ENCODE measurements around the gene C2CD2. TPM values are rescaled to one million over a fixed set of nuclear protein-coding genes. Genes with fewer than 3 reads are reported as not detected.
"Not testable (repeated sequence)": the region's sequence is repeated elsewhere in the genome, so short reads cannot be mapped to it uniquely, and the experiment has no call there.

C2CD2 gene
- total and polyA plus RNA-seq, 3 experiments from 2014 or later = 2.3 to 5.0 (median 4.3) TPM

GRCh38 chr21:41959697-41960096 lies 5.9 kb upstream of the C2CD2 start:
- H3K27ac Mint-ChIP-seq; H3K27me3 ChIP-seq (ENCODE audit: insufficient read depth, low read length, poor library complexity, severe bottlenecking); H3K4me3 Mint-ChIP-seq; H3K4me1 ChIP-seq (ENCODE audit: insufficient read depth, low read length); H3K4me1 Mint-ChIP-seq; DNase-seq; POLR2A ChIA-PET; CTCF ChIA-PET; H3K36me3 Mint-ChIP-seq; H3K9me3 ChIP-seq (ENCODE audit: low read length); H3K36me3 ChIP-seq (ENCODE audit: insufficient read depth, low read length); H3K27ac ChIP-seq (ENCODE audit: low read depth, low read length); H3K9me3 Mint-ChIP-seq; H3K4me3 ChIP-seq (ENCODE audit: low read length): not testable (repeated sequence)
- H3K27me3 Mint-ChIP-seq = peaks cover 9 to 45% of the 10 kb centered on the region in 2 donors

GRCh38 chr21:41958886-41959563 lies 5.2 kb upstream of the C2CD2 start:
- CTCF ChIA-PET = no interaction called here
- no peak overlapping the region for H3K27ac ChIP-seq (ENCODE audit: low read depth, low read length)
- POLR2A ChIA-PET = no interaction called here
- no peaks in the 10 kb centered on the region for H3K9me3 Mint-ChIP-seq
- H3K4me3 ChIP-seq (ENCODE audit: low read length) = no peak overlapping the region
- H3K36me3 Mint-ChIP-seq = no peaks in the 10 kb centered on the region
- peaks cover 12% of the 10 kb centered on the region for H3K27me3 ChIP-seq (ENCODE audit: insufficient read depth, low read length, poor library complexity, severe bottlenecking)
- no peak for DNase-seq
- peaks cover 4 to 9% (median 5%) of the 10 kb centered on the region in 3 donors for H3K4me1 Mint-ChIP-seq
- no peak overlapping the region for H3K27ac Mint-ChIP-seq
- no peak overlapping the region for H3K4me3 Mint-ChIP-seq
- no peaks in the 10 kb centered on the region for H3K36me3 ChIP-seq (ENCODE audit: insufficient read depth, low read length)
- no peaks in the 10 kb centered on the region for H3K9me3 ChIP-seq (ENCODE audit: low read length)
- peaks cover 8% of the 10 kb centered on the region for H3K4me1 ChIP-seq (ENCODE audit: insufficient read depth, low read length)
- H3K27me3 Mint-ChIP-seq = peaks cover 13 to 50% of the 10 kb centered on the region in 2 donors

GRCh38 chr21:41957991-41958766 lies 4.4 kb upstream of the C2CD2 start:
- Mint-ChIP-seq H3K27ac (no peak overlapping the region), H3K36me3 (no peaks in the 10 kb centered on the region), H3K4me1 (peaks cover 4 to 9% (median 5%) of the 10 kb centered on the region in 3 donors), H3K27me3 (peaks cover 13 to 46% of the 10 kb centered on the region in 2 donors), H3K4me3 (no peak overlapping the region), H3K9me3 (no peaks in the 10 kb centered on the region)
- CTCF ChIA-PET = no interaction called here
- Histone ChIP-seq H3K36me3 (ENCODE audit: insufficient read depth, low read length) (no peaks in the 10 kb centered on the region), H3K27me3 (ENCODE audit: insufficient read depth, low read length, poor library complexity, severe bottlenecking) (peaks cover 8% of the 10 kb centered on the region), H3K27ac (ENCODE audit: low read depth, low read length) (peak overlapping the region; percentile 11), H3K4me3 (ENCODE audit: low read length) (no peak overlapping the region), H3K9me3 (ENCODE audit: low read length) (no peaks in the 10 kb centered on the region), H3K4me1 (ENCODE audit: insufficient read depth, low read length) (peaks cover 8% of the 10 kb centered on the region)
- POLR2A ChIA-PET = no interaction called here
- DNase-seq = no peak

DNA sequence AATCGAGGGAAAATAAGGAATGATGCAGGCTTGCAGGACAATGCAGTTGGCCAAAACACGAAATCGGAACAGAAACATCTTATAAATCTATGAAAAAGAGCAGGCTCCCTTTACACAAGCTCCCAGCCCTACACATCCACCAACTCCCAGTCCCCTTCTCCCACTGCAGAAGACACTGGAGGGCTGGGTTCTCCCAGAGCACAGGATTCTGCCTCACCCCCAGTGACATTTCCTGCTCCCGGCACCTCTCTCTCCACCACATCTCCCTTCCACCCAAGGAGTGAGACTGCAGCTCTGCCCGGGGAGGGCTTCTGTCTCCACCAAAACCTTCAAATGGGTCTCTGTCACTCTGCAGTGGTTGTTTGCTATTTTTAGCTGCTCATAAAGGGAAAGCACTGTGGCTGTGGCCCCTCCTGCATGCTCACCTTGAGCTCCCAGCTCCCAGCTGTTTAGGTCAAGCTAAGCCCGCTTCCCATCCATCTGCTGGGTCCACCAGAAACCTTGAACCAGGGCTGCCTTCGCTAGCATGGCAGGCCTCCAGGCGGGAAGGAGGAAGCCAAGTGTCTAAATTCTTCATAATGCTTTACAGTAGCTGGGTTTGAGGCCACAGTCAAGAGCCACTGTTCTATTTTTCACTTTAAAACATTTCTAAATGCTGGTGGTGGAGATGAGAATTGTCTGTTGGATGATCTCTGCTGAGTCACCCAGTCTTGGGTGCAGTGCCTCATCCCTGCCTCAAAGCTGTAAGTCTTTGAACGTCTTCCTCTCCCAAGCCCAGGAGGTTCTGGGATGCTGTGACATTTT lies 3.3 kb upstream of the C2CD2 start:
- peaks cover 18 to 49% of the 10 kb centered on the region in 2 donors for H3K27me3 Mint-ChIP-seq
- H3K4me1 Mint-ChIP-seq = peaks cover 5 to 17% (median 9%) of the 10 kb centered on the region in 3 donors
- no peak for DNase-seq
- Histone ChIP-seq H3K9me3 (ENCODE audit: low read length) (no peaks in the 10 kb centered on the region), H3K27me3 (ENCODE audit: insufficient read depth, low read length, poor library complexity, severe bottlenecking) (peaks cover 7% of the 10 kb centered on the region), H3K4me1 (ENCODE audit: insufficient read depth, low read length) (peaks cover 8% of the 10 kb centered on the region), H3K27ac (ENCODE audit: low read depth, low read length) (peak overlapping the region; percentile 74), H3K36me3 (ENCODE audit: insufficient read depth, low read length) (no peaks in the 10 kb centered on the region), H3K4me3 (ENCODE audit: low read length) (no peak overlapping the region)
- H3K9me3 Mint-ChIP-seq = no peaks in the 10 kb centered on the region
- no peaks in the 10 kb centered on the region for H3K36me3 Mint-ChIP-seq
- H3K27ac Mint-ChIP-seq = peak overlapping the region in 1 of 8 donors; percentile 11
- no peak overlapping the region for H3K4me3 Mint-ChIP-seq
- ChIA-PET CTCF (no interaction called here), POLR2A (interaction anchor here (0.7 kb wide), 1 partner anchor 106 kb away, joined by 3 read pairs; no protein-coding TSS in a partner anchor)

- H3K36me3 ChIP-seq (ENCODE audit: insufficient read depth, low read length) = no peaks in the 10 kb centered on the region
- ChIA-PET POLR2A (no interaction called here), CTCF (no interaction called here)
- H3K27ac Mint-ChIP-seq = no peak overlapping the region
- H3K4me1 Mint-ChIP-seq = peaks cover 5 to 15% (median 10%) of the 10 kb centered on the region in 3 donors
- no peak for DNase-seq
- peaks cover 7% of the 10 kb centered on the region for H3K27me3 ChIP-seq (ENCODE audit: insufficient read depth, low read length, poor library complexity, severe bottlenecking)
- H3K27ac ChIP-seq (ENCODE audit: low read depth, low read length) = no peak overlapping the region
- H3K9me3 ChIP-seq (ENCODE audit: low read length) = no peaks in the 10 kb centered on the region
- peaks cover 8% of the 10 kb centered on the region for H3K4me1 ChIP-seq (ENCODE audit: insufficient read depth, low read length)
- peaks cover 26 to 47% of the 10 kb centered on the region in 2 donors for H3K27me3 Mint-ChIP-seq
- no peak overlapping the region for H3K4me3 Mint-ChIP-seq
- H3K36me3 Mint-ChIP-seq = no peaks in the 10 kb centered on the region
- H3K9me3 Mint-ChIP-seq = no peaks in the 10 kb centered on the region
- H3K4me3 ChIP-seq (ENCODE audit: low read length) = no peak overlapping the region
Observed at GRCh38 chr21:41955516-41955915, 1.7 kb upstream of the C2CD2 start.

DNA sequence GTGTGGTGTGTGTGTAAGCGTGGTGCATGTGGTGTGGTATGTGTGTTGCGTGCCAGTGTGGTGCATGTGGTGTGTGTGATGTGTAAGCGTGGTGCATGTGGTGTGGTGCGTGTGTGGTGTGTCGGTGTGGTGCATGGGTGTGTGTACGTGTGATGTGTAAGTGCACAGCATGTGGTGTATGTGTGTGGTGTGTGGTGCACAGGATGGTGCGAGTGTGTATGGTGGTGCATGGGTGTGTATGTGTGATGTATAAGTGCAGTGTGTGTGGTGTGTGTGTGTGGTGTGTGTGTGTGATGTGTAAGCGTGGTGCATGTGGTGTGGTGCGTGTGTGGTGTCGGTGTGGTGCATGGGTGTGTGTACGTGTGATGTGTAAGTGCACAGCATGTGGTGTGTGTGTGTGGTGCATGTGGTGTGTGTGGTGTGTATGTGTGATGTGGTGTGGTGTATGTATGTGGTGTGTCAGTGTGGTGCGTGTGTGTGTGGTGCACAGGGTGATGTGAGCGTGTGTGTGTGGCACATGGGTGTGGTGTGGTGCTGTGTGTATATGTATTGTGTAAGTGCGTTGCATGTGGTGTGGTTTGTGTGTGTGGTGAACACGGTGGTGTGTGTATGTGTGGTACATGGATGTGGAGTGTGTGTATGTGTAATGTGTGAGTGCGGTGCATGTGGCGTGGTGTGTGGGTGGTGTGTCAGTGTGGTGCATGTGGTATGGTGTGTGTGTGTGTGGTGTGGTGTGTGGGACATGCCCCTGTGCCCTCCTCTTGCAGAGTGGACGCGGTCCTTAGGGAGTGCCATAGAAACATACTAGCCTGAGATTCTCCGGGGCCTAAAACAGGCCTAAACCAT lies 1.1 kb upstream of the C2CD2 start:
- Mint-ChIP-seq H3K4me1 (peaks cover 5 to 15% (median 10%) of the 10 kb centered on the region in 3 donors), H3K4me3 (peak overlapping the region in 6 of 7 donors; percentile 4 to 74 (median 37)), H3K27ac (no peak overlapping the region), H3K9me3 (no peaks in the 10 kb centered on the region), H3K36me3 (no peaks in the 10 kb centered on the region), H3K27me3 (peaks cover 25 to 43% of the 10 kb centered on the region in 2 donors)
- DNase-seq = no peak
- Histone ChIP-seq H3K27ac (ENCODE audit: low read depth, low read length) (no peak overlapping the region), H3K36me3 (ENCODE audit: insufficient read depth, low read length) (no peaks in the 10 kb centered on the region), H3K4me3 (ENCODE audit: low read length) (peak overlapping the region; percentile 41), H3K9me3 (ENCODE audit: low read length) (no peaks in the 10 kb centered on the region), H3K27me3 (ENCODE audit: insufficient read depth, low read length, poor library complexity, severe bottlenecking) (peaks cover 7% of the 10 kb centered on the region), H3K4me1 (ENCODE audit: insufficient read depth, low read length) (peaks cover 8% of the 10 kb centered on the region)
- ChIA-PET POLR2A (no interaction called here), CTCF (no interaction called here)

DNA sequence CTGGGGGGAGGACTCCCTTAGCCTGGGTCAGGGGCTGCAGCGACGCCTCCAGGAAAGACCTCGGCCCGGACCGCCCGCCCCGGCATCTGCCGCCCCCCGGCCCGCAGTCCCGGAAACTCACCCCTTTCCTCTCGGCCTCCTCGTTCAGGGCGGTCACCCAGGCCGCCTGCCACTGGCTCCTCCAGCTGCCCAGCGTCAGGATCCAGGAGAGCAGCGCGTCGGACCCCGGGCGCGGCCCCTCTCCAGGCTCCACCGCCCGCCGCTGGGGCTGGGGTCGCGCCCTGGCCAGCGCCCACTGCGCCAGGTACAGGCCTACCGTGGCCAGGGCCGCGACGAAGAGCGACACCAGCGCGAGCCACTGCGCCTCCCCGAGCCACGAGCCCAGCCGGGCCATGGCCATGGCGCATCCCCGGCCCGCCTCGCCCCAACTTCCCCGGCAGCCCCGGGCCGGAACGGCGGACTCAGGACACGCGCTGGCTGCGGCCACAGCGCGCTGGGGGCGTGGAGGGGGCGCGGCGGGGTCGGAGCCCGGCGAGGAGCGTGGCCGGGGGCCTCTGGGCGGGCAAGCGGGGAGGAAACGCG lies 478 bp downstream of the C2CD2 start:
- Histone ChIP-seq H3K36me3 (ENCODE audit: insufficient read depth, low read length) (no peaks in the 10 kb centered on the region), H3K9me3 (ENCODE audit: low read length) (no peaks in the 10 kb centered on the region), H3K4me1 (ENCODE audit: insufficient read depth, low read length) (peaks cover 8% of the 10 kb centered on the region), H3K27me3 (ENCODE audit: insufficient read depth, low read length, poor library complexity, severe bottlenecking) (peaks cover 7% of the 10 kb centered on the region), H3K4me3 (ENCODE audit: low read length) (no peak overlapping the region), H3K27ac (ENCODE audit: low read depth, low read length) (peak overlapping the region; percentile 6)
- Mint-ChIP-seq H3K4me1 (peaks cover 5 to 15% (median 10%) of the 10 kb centered on the region in 3 donors), H3K27ac (no peak overlapping the region), H3K9me3 (no peaks in the 10 kb centered on the region), H3K4me3 (peak overlapping the region in 3 of 7 donors; percentile 8 to 58 (median 47)), H3K36me3 (no peaks in the 10 kb centered on the region), H3K27me3 (peaks cover 28 to 43% of the 10 kb centered on the region in 2 donors)
- no peak for DNase-seq
- ChIA-PET POLR2A (no interaction called here), CTCF (no interaction called here)

All from CD8-positive, alpha-beta memory T cell (primary cell).